ENCODE results near the gene ZNF648. TPM values are rescaled to one million over a fixed set of nuclear protein-coding genes. Genes with fewer than 3 reads are reported as not detected.
"Not testable (repeated sequence)": the region's sequence is repeated elsewhere in the genome, so short reads cannot be mapped to it uniquely, and the experiment has no call there.

Gene ZNF648
- total and polyA plus RNA-seq, 4 donors = 0.32 to 3.1 (median 0.70) TPM

DNA sequence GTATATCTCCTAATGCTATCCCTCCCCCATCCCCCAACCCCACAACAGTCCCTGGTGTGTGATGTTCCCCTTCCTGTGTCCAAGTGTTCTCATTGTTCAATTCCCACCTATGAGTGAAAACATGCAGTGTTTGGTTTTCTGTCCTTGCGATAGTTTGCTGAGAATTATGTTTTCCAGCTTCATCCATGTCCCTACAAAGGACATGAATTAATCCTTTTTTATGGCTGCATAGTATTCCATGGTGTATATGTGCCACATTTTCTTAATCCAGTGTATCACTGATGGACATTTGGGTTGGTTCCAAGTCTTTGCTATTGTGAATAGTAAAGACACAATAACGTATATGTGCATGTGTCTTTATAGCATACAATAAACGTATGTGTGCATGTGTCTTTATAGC, 56.1 kb downstream of the ZNF648 start:
- H3K4me3 ChIP-seq (ENCODE audit: low read depth, low read length); H3K9me3 ChIP-seq (ENCODE audit: control insufficient read depth, insufficient read depth, low read length); H3K36me3 ChIP-seq (ENCODE audit: control insufficient read depth, insufficient read depth, low read length); H3K27ac ChIP-seq (ENCODE audit: low read depth, low read length); H3K27me3 ChIP-seq (ENCODE audit: control insufficient read depth, insufficient read depth, low read length); H3K4me1 ChIP-seq (ENCODE audit: control insufficient read depth, insufficient read depth, low read length); DNase-seq (ENCODE audit: low read depth in 4 of 6, low spot score in 6 of 6): not testable (repeated sequence)
- WGBS (ENCODE audit: insufficient coverage) = no CpG with 5 or more reads among the region's 3 CpGs

DNA sequence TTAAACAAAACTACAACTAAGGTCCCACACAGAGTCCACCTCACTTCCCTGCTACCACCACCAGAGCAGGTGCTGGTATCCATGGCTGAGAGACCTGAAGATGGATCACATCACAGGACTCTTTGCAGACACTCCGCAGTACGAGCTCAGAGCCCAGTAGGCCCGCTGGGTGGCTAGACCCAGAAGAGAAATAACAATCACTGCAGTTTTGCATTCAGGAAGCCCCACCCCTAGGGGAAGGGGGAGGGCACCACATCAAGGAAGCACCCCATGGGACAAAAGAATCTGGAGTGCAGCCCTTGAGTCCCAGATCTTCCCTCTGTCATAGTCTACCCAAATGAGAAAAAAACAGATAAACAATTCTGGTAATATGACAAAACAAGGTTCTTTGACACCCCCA, 56.9 kb downstream of the ZNF648 start:
- H3K4me3 ChIP-seq (ENCODE audit: low read depth, low read length) = no peak overlapping the region
- 100% methylated on average over 1 of the region's 3 CpGs for WGBS (ENCODE audit: insufficient coverage)
- peaks cover 3% of the 10 kb centered on the region for H3K4me1 ChIP-seq (ENCODE audit: control insufficient read depth, insufficient read depth, low read length)
- no peaks in the 10 kb centered on the region for H3K9me3 ChIP-seq (ENCODE audit: control insufficient read depth, insufficient read depth, low read length)
- no peaks in the 10 kb centered on the region for H3K27me3 ChIP-seq (ENCODE audit: control insufficient read depth, insufficient read depth, low read length)
- no peaks in the 10 kb centered on the region for H3K36me3 ChIP-seq (ENCODE audit: control insufficient read depth, insufficient read depth, low read length)
- no peak overlapping the region for H3K27ac ChIP-seq (ENCODE audit: low read depth, low read length)
- DNase-seq (ENCODE audit: low read depth in 4 of 6, low spot score in 6 of 6) = no peak

Measured in spinal cord (tissue), 10 donors.